HepG2 (cell line): ENCODE data around the gene STK11. TPM values are rescaled to one million over a fixed set of nuclear protein-coding genes. Genes with fewer than 3 reads are reported as not detected.

Source experiments
- BRCA1 ChIP-seq: sonication (generic); formaldehyde crosslinking; IDR thresholded peaks from 2 replicates; pipeline ENCODE4 v1.4.0; 2020; ENCODE audit warnings: missing genetic modification reagents
- ELF3 ChIP-seq: IDR thresholded peaks from 2 replicates; pipeline ENCODE4 v1.6.1; 2016; ENCODE audit warnings: missing genetic modification reagents, missing compliant biosample characterization
- GPN1 ChIP-seq: sonication (generic); formaldehyde crosslinking; IDR thresholded peaks from 2 replicates; pipeline ENCODE4 v1.5.1; 2020; ENCODE audit warnings: missing genetic modification reagents, borderline replicate concordance
- JUNB ChIP-seq: sonication (generic); formaldehyde crosslinking; IDR thresholded peaks from 2 replicates; pipeline ENCODE4 v1.8.0; 2022; ENCODE audit warnings: missing genetic modification reagents, mild to moderate bottlenecking, borderline replicate concordance
- MAFF ChIP-seq: IDR thresholded peaks from 2 replicates; pipeline ENCODE4 v1.6.1; 2011; ENCODE audit warnings: low read depth, low read length, improper control_type of control experiment
- RARA ChIP-seq: IDR thresholded peaks from 2 replicates; pipeline ENCODE4 v1.6.1; 2016; ENCODE audit warnings: missing genetic modification reagents, missing compliant biosample characterization
- SETDB1 ChIP-seq: sonication (generic); formaldehyde crosslinking; IDR thresholded peaks from 2 replicates; pipeline ENCODE4 v1.5.1; 2020; ENCODE audit warnings: missing genetic modification reagents, mild to moderate bottlenecking, borderline replicate concordance
- TAF1 ChIP-seq: sonication (generic); formaldehyde crosslinking; IDR thresholded peaks from 2 replicates; pipeline ENCODE4 v1.4.0; 2020; ENCODE audit warnings: missing genetic modification reagents
- TP53 ChIP-seq: sonication (generic); formaldehyde crosslinking; conservative IDR thresholded peaks from 2 replicates; pipeline ENCODE4 v1.4.0; 2020; ENCODE audit warnings: missing genetic modification reagents
- ZBTB7A ChIP-seq: sonication (generic); formaldehyde crosslinking; IDR thresholded peaks from 2 replicates; pipeline ENCODE4 v1.8.0; 2022; ENCODE audit warnings: mild to moderate bottlenecking, missing genetic modification reagents
- ZNF558 ChIP-seq: sonication (generic); formaldehyde crosslinking; IDR thresholded peaks from 2 replicates; pipeline ENCODE4 v1.9.0; 2022; ENCODE audit warnings: mild to moderate bottlenecking, missing genetic modification reagents, borderline replicate concordance
- ZNF577 ChIP-seq: sonication (generic); formaldehyde crosslinking; IDR thresholded peaks from 2 replicates; pipeline ENCODE4 v1.4.0; 2020; ENCODE audit warnings: mild to moderate bottlenecking, low read depth, missing genetic modification reagents, borderline replicate concordance
- ZNF652 ChIP-seq: IDR thresholded peaks from 2 replicates; pipeline ENCODE4 v1.6.1; 2016; ENCODE audit warnings: low read depth, borderline replicate concordance
- ZNF746 ChIP-seq: sonication (generic); formaldehyde crosslinking; IDR thresholded peaks from 2 replicates; pipeline ENCODE4 v1.8.0; 2022; ENCODE audit warnings: mild to moderate bottlenecking, missing genetic modification reagents
- polyA plus RNA-seq, 8 experiments: library from polyadenylated mRNA; depleted of rRNA in 3 of 8; stranded (reverse) in 7 of 8; unstranded in 1 of 8; fragments of >200 nt; fragmentation: Illumina TruSeq in 4 of 8; extraction: Trizol in 4 of 8; gene quantifications; 2 replicates each; pipeline versions ENCODE4 v1.2.1 to v1.2.3, GENCODE V29; 2011 to 2016; ENCODE audit warnings: low read depth in 4 of 8, missing spikeins in 1 of 8, mixed read lengths in 1 of 8; ENCODE audit not compliant: insufficient read depth in 1 of 8
- total RNA-seq, 5 experiments: library from RNA; depleted of rRNA; stranded (reverse); fragments of >200 nt; fragmentation: Illumina TruSeq; extraction: Trizol; gene quantifications; 2 replicates each; pipeline ENCODE4 v1.2.3, GENCODE V29; 2016; ENCODE audit warnings: low read depth in 1 of 5
- TF ChIP-seq, protein P1 (sequence below): sonication (generic); formaldehyde crosslinking; IDR thresholded peaks from 2 replicates; pipeline ENCODE4 v1.5.0; 2020; ENCODE audit warnings: missing genetic modification reagents
- TF ChIP-seq, protein P2 (sequence below): sonication (generic); formaldehyde crosslinking; IDR thresholded peaks from 2 replicates; pipeline ENCODE4 v1.4.0; 2020; ENCODE audit warnings: missing genetic modification reagents
- TF ChIP-seq, protein P3 (sequence below): sonication (generic); formaldehyde crosslinking; IDR thresholded peaks from 2 replicates; pipeline ENCODE4 v1.8.1; 2023; ENCODE audit warnings: missing genetic modification reagents, mild to moderate bottlenecking, borderline replicate concordance
- TF ChIP-seq, protein P4 (sequence below), 2 experiments: fragments of 450-650 bp in 1 of 2; sonication (generic) in 1 of 2; formaldehyde crosslinking; IDR thresholded peaks; 2 replicates each; pipeline versions ENCODE4 v1.5.0 to v1.8.0; 2020 to 2022; ENCODE audit warnings: mild to moderate bottlenecking in 1 of 2, missing genetic modification reagents in 1 of 2
- TF ChIP-seq, protein P5 (sequence below): sonication (generic); formaldehyde crosslinking; IDR thresholded peaks from 2 replicates; pipeline ENCODE4 v1.4.0; 2020; ENCODE audit warnings: missing genetic modification reagents, mild to moderate bottlenecking, borderline replicate concordance
- TF ChIP-seq, protein P6 (sequence below): sonication (generic); formaldehyde crosslinking; IDR thresholded peaks from 2 replicates; pipeline ENCODE4 v1.4.0; 2020; ENCODE audit warnings: mild to moderate bottlenecking, missing genetic modification reagents
- TF ChIP-seq, protein P7 (sequence below): sonication (generic); IDR thresholded peaks from 2 replicates; pipeline ENCODE4 v1.6.1; 2016; ENCODE audit warnings: low read depth, borderline replicate concordance

STK11 gene
- total and polyA plus RNA-seq, 2 of the 13 experiments (the other 11 are each of a cell fraction or from before 2014, with no cell fraction given), result 27.5 to 43.6 TPM

DNA sequence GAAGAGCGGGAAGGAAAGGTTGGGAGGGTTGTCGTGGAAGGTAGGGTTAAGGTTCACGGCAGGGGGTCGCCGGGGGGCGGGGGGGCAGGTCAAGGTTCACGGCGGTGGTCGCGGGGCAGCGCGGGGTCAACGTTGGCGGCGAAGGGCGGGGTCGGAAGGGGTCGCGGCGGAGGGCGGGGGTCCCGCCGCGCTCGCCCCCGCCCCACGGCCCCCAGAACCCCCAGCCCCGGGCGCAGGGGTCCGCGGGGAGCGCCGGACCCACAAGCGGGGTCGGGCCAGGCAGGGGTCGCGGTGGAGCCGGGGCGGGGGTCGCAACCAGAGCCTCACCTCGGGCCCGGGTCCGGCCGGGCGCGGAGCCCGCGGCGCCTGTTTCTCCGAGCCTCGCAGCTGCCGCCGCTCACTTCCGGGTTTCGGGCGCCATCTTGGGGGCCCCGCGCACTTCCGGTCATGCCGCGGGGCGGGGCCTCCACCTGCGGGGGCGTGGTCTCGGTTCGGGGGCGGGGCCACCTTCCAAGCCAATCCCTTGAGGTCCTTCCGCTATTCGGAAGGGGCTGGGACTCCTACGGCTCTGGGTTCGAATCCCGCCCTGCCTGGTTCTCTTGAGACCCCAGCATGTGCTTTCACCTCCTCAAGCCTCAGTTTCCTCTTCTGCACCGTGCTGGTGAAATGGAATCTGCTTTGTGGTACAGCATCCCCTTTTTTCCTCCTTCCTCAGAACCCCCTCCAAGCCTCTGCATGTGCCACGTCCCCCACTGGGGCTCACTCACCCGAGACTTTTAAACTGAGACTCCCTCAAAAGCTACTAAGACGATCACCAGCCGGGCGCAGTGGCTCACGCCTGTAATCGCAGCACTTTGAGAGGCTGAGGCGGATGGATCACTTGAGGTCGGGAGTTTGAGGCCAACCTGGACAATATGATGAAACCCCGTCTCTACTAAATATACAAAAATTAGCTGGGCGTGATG lies 31.5 kb upstream of the STK11 start, which contains the start of gene SBNO2 (continued):
- TF ChIP-seq, protein P1, sequence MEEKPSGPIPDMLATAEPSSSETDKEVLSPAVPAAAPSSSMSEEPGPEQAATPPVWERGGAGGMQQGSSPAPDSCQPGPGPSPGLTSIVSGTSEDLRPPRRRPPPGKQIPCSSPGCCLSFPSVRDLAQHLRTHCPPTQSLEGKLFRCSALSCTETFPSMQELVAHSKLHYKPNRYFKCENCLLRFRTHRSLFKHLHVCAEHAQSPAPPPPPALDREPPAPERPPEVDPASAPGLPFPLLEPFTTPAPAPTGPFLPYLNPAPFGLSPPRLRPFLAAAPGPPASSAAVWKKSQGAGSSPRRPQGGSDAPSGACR (CRISPR knock-in tag), result no peak
- TF ChIP-seq ZNF577 (CRISPR knock-in tag) (no peak), ZBTB7A (CRISPR knock-in tag) (0 out of 2 replicates have a peak, but pooled peaks have one; percentile 0), BRCA1 (CRISPR knock-in tag) (no peak), GPN1 (CRISPR knock-in tag) (no peak), ZNF652 (CRISPR knock-in tag) (no peak), TP53 (no peak), JUNB (CRISPR knock-in tag) (no peak), ZNF558 (CRISPR knock-in tag) (no peak), RARA (CRISPR knock-in tag) (no peak), SETDB1 (CRISPR knock-in tag) (no peak), MAFF (no peak), ELF3 (CRISPR knock-in tag) (peak; percentile 90), ZNF746 (CRISPR knock-in tag) (no peak), TAF1 (CRISPR knock-in tag) (peak; percentile 91)
- TF ChIP-seq, protein P2, sequence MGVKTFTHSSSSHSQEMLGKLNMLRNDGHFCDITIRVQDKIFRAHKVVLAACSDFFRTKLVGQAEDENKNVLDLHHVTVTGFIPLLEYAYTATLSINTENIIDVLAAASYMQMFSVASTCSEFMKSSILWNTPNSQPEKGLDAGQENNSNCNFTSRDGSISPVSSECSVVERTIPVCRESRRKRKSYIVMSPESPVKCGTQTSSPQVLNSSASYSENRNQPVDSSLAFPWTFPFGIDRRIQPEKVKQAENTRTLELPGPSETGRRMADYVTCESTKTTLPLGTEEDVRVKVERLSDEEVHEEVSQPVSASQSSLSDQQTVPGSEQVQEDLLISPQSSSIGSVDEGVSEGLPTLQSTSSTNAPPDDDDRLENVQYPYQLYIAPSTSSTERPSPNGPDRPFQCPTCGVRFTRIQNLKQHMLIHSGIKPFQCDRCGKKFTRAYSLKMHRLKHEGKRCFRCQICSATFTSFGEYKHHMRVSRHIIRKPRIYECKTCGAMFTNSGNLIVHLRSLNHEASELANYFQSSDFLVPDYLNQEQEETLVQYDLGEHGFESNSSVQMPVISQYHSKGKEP (CRISPR knock-in tag), result no peak
- TF ChIP-seq, protein P3, sequence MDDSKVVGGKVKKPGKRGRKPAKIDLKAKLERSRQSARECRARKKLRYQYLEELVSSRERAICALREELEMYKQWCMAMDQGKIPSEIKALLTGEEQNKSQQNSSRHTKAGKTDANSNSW (CRISPR knock-in tag), result no peak
- TF ChIP-seq, protein P4, sequence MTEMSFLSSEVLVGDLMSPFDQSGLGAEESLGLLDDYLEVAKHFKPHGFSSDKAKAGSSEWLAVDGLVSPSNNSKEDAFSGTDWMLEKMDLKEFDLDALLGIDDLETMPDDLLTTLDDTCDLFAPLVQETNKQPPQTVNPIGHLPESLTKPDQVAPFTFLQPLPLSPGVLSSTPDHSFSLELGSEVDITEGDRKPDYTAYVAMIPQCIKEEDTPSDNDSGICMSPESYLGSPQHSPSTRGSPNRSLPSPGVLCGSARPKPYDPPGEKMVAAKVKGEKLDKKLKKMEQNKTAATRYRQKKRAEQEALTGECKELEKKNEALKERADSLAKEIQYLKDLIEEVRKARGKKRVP (CRISPR knock-in tag; IDR thresholded peaks at IDR 0.05), result no peak
- TF ChIP-seq, protein P5, sequence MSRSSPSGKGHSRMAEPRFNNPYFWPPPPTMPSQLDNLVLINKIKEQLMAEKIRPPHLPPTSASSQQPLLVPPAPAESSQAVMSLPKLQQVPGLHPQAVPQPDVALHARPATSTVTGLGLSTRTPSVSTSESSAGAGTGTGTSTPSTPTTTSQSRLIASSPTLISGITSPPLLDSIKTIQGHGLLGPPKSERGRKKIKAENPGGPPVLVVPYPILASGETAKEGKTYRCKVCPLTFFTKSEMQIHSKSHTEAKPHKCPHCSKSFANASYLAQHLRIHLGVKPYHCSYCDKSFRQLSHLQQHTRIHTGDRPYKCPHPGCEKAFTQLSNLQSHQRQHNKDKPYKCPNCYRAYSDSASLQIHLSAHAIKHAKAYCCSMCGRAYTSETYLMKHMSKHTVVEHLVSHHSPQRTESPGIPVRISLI, result no peak
- TF ChIP-seq, protein P6, sequence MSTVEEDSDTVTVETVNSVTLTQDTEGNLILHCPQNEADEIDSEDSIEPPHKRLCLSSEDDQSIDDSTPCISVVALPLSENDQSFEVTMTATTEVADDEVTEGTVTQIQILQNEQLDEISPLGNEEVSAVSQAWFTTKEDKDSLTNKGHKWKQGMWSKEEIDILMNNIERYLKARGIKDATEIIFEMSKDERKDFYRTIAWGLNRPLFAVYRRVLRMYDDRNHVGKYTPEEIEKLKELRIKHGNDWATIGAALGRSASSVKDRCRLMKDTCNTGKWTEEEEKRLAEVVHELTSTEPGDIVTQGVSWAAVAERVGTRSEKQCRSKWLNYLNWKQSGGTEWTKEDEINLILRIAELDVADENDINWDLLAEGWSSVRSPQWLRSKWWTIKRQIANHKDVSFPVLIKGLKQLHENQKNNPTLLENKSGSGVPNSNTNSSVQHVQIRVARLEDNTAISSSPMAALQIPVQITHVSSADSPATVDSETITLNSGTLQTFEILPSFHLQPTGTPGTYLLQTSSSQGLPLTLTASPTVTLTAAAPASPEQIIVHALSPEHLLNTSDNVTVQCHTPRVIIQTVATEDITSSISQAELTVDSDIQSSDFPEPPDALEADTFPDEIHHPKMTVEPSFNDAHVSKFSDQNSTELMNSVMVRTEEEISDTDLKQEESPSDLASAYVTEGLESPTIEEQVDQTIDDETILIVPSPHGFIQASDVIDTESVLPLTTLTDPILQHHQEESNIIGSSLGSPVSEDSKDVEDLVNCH (CRISPR knock-in tag), result no peak
- TF ChIP-seq, protein P7, sequence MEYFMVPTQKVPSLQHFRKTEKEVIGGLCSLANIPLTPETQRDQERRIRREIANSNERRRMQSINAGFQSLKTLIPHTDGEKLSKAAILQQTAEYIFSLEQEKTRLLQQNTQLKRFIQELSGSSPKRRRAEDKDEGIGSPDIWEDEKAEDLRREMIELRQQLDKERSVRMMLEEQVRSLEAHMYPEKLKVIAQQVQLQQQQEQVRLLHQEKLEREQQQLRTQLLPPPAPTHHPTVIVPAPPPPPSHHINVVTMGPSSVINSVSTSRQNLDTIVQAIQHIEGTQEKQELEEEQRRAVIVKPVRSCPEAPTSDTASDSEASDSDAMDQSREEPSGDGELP, result peak; percentile 38; the same call in 1 of the 2 replicates
